Measurements from ENCODE around the gene RAB31.

GRCh38 chr18:9867071-9867594, 159.0 kb downstream of the RAB31 start:
- TF ChIP-seq EZH2 (IDR thresholded peaks at IDR 0.05; ENCODE audit: borderline replicate concordance, low read depth, low read length, poor library complexity, severe bottlenecking): no peak
- TF ChIP-seq CTCF (conservative IDR thresholded peaks at IDR 0.05; ENCODE audit: low read depth, low read length): no peak
